Ascending aorta (tissue), 2 donors: ENCODE measurements around the gene TCP11X2. TPM values are rescaled to one million over a fixed set of nuclear protein-coding genes. Genes with fewer than 3 reads are reported as not detected.
"Not testable (repeated sequence)": the region's sequence is repeated elsewhere in the genome, so short reads cannot be mapped to it uniquely, and the experiment has no call there.

Experiments
- DNase-seq, 2 donors: peaks; one replicate each; pipeline ENCODE4 v3.0.0-alpha.2; 2019; ENCODE audit warnings: low spot score in 2 of 2
- H3K27ac ChIP-seq, 2 donors: fragments of 200-600 bp; sonication (generic); one replicate each; pipeline ENCODE4 v1.5.1; 2016 to 2017; ENCODE audit warnings: mild to moderate bottlenecking in 1 of 2
- H3K27me3 ChIP-seq: fragments of 200-600 bp; sonication (generic); one replicate; pipeline ENCODE4 v1.5.1; 2017
- H3K36me3 ChIP-seq, 2 donors: fragments of 200-600 bp; sonication (generic); one replicate each; pipeline ENCODE4 v1.5.1; 2016
- H3K4me1 ChIP-seq, 2 donors: fragments of 200-600 bp; sonication (generic); one replicate each; pipeline ENCODE4 v1.5.1; 2016 to 2017; ENCODE audit warnings: mild to moderate bottlenecking in 1 of 2
- H3K4me3 ChIP-seq, 2 donors: fragments of 200-600 bp; sonication (generic); one replicate each; pipeline ENCODE4 v1.5.1; 2016 to 2017; ENCODE audit warnings: mild to moderate bottlenecking in 1 of 2
- H3K9me3 ChIP-seq, 2 donors: fragments of 200-600 bp; sonication (generic); one replicate each; pipeline ENCODE4 v1.5.1; 2016
- intact Hi-C: fragments of 100-400 bp; cut with DNase I; formaldehyde crosslinking; loops from one replicate; pipeline ENCODE4 v1.15.1; 2023
- total RNA-seq: library from RNA; depleted of rRNA; stranded (reverse); fragments of >200 nt; gene quantifications from one replicate; pipeline ENCODE4 v1.1.0, GENCODE V29; 2016
- TF ChIP-seq, protein P1 (sequence below), 3 experiments: fragments of 200-600 bp in 2 of 3; fragments of 450-650 bp in 1 of 3; sonication (generic) in 2 of 3; IDR thresholded peaks; one replicate each; pipeline ENCODE4 v1.5.1; 2016 to 2019; ENCODE audit warnings: antibody characterized with exemption in 3 of 3, mild to moderate bottlenecking in 1 of 3, moderate library complexity in 1 of 3

The TCP11X2 gene
- total RNA-seq = not detected

DNA sequence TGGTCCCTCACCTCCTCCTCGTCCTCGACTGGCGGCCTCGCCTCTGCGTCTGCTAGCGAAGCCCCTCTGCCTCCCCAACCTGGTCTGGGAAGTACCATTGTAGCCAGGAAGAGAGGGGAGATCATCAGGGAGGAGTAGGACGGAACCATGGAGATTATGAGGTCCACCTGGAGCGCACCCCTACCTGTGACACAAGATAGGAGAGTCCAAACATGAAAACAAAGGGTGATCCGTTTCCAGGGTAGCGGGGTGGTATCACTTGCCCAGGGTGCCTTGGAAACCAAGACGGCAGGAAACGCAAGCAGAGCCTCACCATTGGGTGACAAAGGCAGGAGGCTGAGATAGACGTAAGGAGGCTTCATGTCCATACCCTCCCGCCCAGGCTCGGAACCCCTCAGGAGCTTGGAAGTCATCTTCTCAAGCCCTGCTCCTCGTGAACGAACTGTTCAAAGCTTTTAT is at the start of gene TCP11X2:
TSS of gene TCP11X2 (minus strand) at position 51 of the 459 bp plus-strand sequence.
- H3K4me3 ChIP-seq, H3K27me3 ChIP-seq, intact Hi-C loops, H3K27ac ChIP-seq, H3K36me3 ChIP-seq, DNase-seq, H3K4me1 ChIP-seq, H3K9me3 ChIP-seq: not testable (repeated sequence)

DNA sequence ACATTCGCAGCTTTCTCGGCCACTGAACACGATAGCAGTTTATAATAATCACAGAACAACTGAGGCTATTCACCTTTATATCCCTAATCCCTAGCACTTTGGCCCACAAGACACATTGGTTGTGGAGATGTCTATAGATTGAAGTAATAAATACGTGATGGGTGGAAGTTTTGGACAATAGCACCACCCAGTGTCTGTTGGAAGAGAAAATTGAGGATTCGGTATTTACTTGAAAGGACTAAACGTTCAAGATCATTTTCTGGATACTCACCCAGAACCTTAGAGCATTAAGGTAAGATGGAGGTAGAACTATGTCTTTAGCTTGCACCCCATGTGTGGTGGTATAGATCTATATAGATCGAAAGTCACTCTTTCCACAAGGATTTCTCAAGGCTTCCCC is 45.7 kb upstream of the TCP11X2 start:
- intact Hi-C loops = loop anchor here (5.0 to 10.0 kb wide), 3 partner anchors 197 to 360 kb away; partner anchors contain the start of genes BEX5 and GPRASP2
- peak overlapping the region; percentile 50 to 73 for H3K27ac ChIP-seq

DNA sequence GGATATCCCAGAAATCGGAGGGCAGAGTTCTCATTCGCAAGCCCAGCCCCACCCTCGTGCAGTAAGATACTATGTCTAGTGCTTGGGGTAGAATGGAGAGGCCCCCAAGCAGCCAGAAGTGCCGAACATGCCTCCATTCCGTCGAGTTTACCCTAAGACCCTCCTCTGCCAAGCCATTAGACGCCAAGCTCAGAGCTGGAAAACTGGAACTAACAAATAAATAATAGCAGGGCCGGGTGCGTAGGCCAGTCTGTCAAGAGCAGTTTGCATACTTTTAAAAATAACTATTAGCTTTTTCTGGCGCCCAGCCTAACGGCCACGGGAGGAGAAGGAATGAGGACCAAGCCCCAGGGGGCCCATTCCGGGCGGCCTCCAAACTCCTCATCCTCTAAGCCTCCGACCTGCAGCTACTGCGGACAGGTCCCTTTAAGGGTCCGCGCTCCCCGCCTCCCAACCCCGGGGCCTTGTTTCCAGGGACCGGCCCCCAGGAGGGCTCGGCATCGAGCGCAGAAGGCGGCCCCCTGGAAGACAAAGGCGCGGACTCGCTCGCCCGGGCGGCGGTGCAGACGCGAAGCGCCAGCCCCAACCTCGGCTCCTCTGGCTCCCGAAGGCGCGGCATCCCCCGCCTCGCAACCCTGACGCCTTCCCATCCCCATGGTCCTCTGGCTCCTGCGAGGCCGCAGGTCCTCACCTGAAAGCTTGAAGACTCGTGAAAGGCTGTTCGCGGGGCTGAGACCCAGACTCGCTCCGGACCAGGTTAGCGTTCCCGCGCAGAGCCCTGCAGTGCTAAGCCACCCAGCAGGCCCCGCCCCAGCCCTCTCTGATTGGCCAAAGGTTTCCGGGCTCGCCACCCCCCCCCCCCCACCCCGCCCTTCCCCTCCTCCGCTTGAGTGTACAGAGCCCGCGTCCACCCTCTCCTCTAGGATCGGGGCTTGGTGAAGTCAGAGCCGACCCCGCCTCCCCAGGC is 44.6 kb upstream of the TCP11X2 start, which contains the start of gene TMSB15A:
TSS of gene TMSB15A (minus strand) at position 765 of the 967 bp plus-strand sequence.
- Histone ChIP-seq H3K27me3 (no peaks in the 10 kb centered on the region), H3K27ac (peak within 1 kb of the TSS; percentile 50 to 73), H3K9me3 (no peaks in the 10 kb centered on the region), H3K4me1 (no peaks in the 10 kb centered on the region), H3K4me3 (peak within 1 kb of the TSS; percentile 43 to 64), H3K36me3 (no peaks in the 10 kb centered on the region)
- DNase-seq = peak in 1 of 2 donors; percentile 79
- TF ChIP-seq, protein P1, sequence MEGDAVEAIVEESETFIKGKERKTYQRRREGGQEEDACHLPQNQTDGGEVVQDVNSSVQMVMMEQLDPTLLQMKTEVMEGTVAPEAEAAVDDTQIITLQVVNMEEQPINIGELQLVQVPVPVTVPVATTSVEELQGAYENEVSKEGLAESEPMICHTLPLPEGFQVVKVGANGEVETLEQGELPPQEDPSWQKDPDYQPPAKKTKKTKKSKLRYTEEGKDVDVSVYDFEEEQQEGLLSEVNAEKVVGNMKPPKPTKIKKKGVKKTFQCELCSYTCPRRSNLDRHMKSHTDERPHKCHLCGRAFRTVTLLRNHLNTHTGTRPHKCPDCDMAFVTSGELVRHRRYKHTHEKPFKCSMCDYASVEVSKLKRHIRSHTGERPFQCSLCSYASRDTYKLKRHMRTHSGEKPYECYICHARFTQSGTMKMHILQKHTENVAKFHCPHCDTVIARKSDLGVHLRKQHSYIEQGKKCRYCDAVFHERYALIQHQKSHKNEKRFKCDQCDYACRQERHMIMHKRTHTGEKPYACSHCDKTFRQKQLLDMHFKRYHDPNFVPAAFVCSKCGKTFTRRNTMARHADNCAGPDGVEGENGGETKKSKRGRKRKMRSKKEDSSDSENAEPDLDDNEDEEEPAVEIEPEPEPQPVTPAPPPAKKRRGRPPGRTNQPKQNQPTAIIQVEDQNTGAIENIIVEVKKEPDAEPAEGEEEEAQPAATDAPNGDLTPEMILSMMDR (IDR thresholded peaks at IDR 0.05) = no peak
- intact Hi-C loops = loop anchor here (5.0 to 10.0 kb wide), 3 partner anchors 199 to 359 kb away; partner anchors contain the start of genes BEX5 and GPRASP2

More for the DNA sequence above, 45.7 kb upstream of the TCP11X2 start:
- H3K27me3 ChIP-seq = no peaks in the 10 kb centered on the region
- no peak for DNase-seq
- TF ChIP-seq, protein P1 (IDR thresholded peaks at IDR 0.05) = peak in 1 of 3 experiments; percentile 36
- H3K9me3 ChIP-seq = no peaks in the 10 kb centered on the region
- no peaks in the 10 kb centered on the region for H3K36me3 ChIP-seq
- H3K4me3 ChIP-seq = peak overlapping the region in 1 of 2 donors; percentile 64
- no peaks in the 10 kb centered on the region for H3K4me1 ChIP-seq

DNA sequence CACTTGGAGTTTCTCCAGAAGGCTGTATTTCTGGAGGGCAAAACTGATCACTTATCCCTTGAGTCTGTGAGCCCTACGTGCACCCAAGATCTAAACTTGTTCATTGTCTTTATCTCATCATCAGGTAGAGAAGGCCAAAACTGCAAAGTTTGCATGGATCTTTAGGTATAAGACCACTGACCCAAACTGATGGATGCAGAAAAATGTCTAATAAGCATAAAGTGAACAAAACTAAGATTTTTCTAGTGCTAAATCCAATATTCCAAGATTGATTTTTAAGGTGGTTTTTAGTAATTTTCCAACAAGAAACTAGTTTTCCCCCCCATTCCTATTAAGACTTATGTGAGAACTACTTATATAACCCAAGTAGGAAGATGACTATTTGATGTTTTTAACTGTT is 42.9 kb upstream of the TCP11X2 start:
- H3K27ac ChIP-seq = no peak overlapping the region
- H3K9me3 ChIP-seq = no peaks in the 10 kb centered on the region
- no peaks in the 10 kb centered on the region for H3K4me1 ChIP-seq
- no peak overlapping the region for H3K4me3 ChIP-seq
- TF ChIP-seq, protein P1 (IDR thresholded peaks at IDR 0.05) = no peak
- intact Hi-C loops = loop anchor here (10.0 kb wide), 2 partner anchors 200 to 250 kb away; partner anchors contain the start of gene GPRASP2
- H3K36me3 ChIP-seq = no peaks in the 10 kb centered on the region
- no peaks in the 10 kb centered on the region for H3K27me3 ChIP-seq
- DNase-seq = no peak

DNA sequence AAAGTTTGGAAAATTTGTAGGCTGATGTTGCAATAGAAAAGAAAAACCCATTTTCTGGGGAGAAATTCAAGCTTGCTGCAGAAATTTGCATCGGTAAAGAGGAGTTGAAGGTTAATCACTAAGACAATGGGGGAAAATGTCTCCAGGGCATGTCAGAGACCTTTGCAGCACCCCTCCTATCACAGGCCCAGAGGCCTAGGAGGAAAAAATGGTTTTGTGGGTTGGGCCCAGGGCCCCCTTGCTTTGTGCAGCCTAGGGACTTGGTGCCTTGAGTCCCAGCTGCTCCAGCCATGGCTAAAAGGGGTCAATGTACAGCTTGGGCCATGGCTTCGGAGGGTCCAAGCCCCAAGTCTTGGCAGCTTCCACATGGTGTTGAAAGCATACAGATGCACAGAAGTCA is 27.1 kb upstream of the TCP11X2 start:
- Histone ChIP-seq H3K4me3 (no peak overlapping the region), H3K36me3 (no peaks in the 10 kb centered on the region), H3K27me3 (no peaks in the 10 kb centered on the region), H3K4me1 (no peaks in the 10 kb centered on the region), H3K27ac (no peak overlapping the region), H3K9me3 (no peaks in the 10 kb centered on the region)
- TF ChIP-seq, protein P1 (IDR thresholded peaks at IDR 0.05) = no peak
- DNase-seq = no peak
- intact Hi-C loops = no loop called here

DNA sequence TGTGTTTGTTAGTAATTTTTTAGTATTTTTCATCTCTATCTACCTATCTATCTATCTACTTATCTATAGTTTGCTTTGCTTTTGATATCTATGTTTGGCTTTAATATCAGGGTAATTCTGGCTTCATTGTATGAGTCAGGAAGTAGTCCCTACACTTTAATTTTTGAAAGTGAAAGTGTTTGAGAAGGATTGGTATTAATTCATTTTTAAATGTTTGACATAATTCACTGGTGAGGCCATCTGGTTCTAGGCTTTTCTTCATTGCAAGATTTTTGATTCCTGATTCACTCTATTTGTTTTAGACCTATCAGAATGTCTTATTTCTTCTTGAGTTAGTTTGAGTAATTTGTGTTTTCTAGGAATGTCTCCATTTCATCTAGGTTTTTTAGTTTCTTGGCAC is 20.2 kb upstream of the TCP11X2 start:
- intact Hi-C loops = no loop called here
- DNase-seq = no peak
- H3K27ac ChIP-seq = no peak overlapping the region
- no peak overlapping the region for H3K4me3 ChIP-seq
- H3K4me1 ChIP-seq = no peaks in the 10 kb centered on the region
- H3K9me3 ChIP-seq = no peaks in the 10 kb centered on the region
- no peaks in the 10 kb centered on the region for H3K36me3 ChIP-seq
- no peaks in the 10 kb centered on the region for H3K27me3 ChIP-seq
- TF ChIP-seq, protein P1 (IDR thresholded peaks at IDR 0.05) = no peak

DNA sequence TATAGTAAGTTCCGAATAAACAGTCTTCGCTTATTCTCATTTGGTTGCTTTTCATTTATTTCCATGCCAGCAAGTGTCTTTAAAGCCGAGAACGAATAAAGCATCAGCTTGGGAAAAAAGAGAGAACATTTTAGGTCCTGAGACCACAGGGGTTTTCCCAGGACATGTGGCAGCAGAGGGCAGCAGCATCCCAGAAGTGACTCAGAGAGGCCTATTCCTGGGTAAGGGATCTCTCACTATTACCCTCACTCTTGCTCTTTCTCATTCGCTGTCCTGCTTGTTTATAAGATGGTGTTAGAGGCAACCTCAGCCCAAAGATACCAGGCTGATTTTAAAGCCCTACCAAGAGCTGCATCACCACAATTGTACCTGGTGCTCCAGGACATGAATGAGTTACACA is 7.2 kb upstream of the TCP11X2 start:
- H3K27me3 ChIP-seq, DNase-seq, intact Hi-C loops, H3K9me3 ChIP-seq, H3K4me3 ChIP-seq, H3K4me1 ChIP-seq, H3K27ac ChIP-seq, H3K36me3 ChIP-seq: not testable (repeated sequence)

DNA sequence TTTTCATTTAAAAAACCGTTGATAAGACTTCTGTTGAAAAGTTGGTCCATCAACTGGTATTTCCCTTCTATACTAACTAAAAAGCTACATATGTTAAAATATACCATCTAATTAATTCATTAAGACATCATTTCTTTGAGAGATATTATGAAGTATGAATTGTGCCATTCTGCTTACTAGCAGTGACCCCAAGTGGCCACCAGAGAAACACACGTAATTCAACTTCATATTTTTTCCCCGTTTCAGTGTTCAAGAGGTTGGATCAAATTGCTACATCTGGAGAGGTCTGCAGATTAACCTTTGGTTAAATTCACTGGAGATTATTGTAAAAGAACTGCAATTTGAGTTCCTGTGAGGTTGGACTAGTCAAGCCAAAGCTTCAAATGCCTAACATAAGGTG is 1.4 kb downstream of the TCP11X2 start:
- DNase-seq, H3K36me3 ChIP-seq, H3K9me3 ChIP-seq, H3K4me3 ChIP-seq, H3K27ac ChIP-seq, H3K4me1 ChIP-seq, H3K27me3 ChIP-seq, intact Hi-C loops: not testable (repeated sequence)
